ENCODE data around the gene PLAAT2.

DNA sequence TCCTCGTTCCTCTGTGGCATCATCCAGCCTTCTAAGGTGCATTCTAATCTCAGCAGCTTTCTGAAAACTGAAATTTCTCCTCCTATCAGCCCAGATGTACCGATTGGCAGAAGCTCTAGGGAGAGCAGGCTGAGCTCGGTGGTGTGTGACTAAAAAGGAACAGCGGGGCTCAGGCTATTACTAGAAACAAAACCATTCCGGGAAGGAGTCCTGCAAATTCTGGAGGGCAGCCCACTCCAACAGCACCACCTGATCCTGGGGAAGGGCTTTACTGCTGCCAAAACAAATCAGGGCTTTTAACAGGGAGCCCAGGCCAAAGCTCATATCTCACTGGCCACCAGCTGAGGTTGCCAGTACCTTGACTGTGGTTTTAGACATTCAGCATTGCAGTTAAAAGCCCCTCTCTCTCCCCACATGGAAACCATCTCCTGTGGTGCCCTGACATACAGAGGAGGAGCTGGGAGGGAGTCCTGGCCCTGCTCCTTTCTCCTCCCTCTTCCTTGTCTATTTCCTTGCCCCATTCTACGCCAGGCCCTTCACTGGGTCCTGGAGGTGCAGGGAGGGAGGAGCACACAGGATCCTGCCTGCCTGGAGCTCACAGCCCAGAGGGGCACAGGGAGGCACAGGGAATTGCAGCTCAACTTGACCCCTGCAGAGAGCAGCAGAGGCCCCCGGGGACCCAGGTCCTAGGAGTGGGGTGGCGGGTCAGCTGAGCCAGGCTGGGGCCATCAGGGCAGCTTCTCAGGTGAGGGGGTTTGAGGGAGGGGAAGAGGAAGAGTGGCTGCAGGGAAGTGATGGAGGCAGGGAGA lies 25.7 kb downstream of the PLAAT2 start:
- TF ChIP-seq, protein P1, sequence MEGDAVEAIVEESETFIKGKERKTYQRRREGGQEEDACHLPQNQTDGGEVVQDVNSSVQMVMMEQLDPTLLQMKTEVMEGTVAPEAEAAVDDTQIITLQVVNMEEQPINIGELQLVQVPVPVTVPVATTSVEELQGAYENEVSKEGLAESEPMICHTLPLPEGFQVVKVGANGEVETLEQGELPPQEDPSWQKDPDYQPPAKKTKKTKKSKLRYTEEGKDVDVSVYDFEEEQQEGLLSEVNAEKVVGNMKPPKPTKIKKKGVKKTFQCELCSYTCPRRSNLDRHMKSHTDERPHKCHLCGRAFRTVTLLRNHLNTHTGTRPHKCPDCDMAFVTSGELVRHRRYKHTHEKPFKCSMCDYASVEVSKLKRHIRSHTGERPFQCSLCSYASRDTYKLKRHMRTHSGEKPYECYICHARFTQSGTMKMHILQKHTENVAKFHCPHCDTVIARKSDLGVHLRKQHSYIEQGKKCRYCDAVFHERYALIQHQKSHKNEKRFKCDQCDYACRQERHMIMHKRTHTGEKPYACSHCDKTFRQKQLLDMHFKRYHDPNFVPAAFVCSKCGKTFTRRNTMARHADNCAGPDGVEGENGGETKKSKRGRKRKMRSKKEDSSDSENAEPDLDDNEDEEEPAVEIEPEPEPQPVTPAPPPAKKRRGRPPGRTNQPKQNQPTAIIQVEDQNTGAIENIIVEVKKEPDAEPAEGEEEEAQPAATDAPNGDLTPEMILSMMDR (IDR thresholded peaks at IDR 0.05) = no peak
- no peak for TF ChIP-seq POLR2A (IDR thresholded peaks at IDR 0.05)
